BE2C (cell line): Measurements from ENCODE around the gene CPHXL2. TPM values are rescaled to one million over a fixed set of nuclear protein-coding genes. Genes with fewer than 3 reads are reported as not detected.

Experiments used
- DNase-seq: peaks from one replicate; pipeline ENCODE4 v3.0.0-alpha.2; 2020
- H3K27me3 ChIP-seq: fragments of 250-450 bp; sonication (Bioruptor Pico); 2 replicates; pipeline ENCODE4 v1.5.1; 2020; ENCODE audit warnings: mild to moderate bottlenecking
- H3K36me3 ChIP-seq: fragments of 250-450 bp; sonication (Bioruptor Pico); 2 replicates; pipeline ENCODE4 v1.5.1; 2020; ENCODE audit warnings: mild to moderate bottlenecking
- H3K4me1 ChIP-seq: fragments of 250-450 bp; sonication (Bioruptor Pico); 2 replicates; pipeline ENCODE4 v1.5.1; 2020
- H3K4me3 ChIP-seq: 2 replicates; pipeline ENCODE4 v1.5.1; 2011; ENCODE audit warnings: low read depth, low read length
- H3K9me3 ChIP-seq: fragments of 250-450 bp; sonication (Bioruptor Pico); 2 replicates; pipeline ENCODE4 v1.5.1; 2020
- polyA plus RNA-seq: library from polyadenylated mRNA; unstranded; fragments of >200 nt; gene quantifications from one replicate; pipeline ENCODE4 v1.2.1, GENCODE V29; 2012; ENCODE audit warnings: low read depth, missing spikeins; ENCODE audit not compliant: insufficient read length, insufficient read depth
- TF ChIP-seq, protein P1 (sequence below): IDR thresholded peaks from 2 replicates; pipeline ENCODE4 v1.5.1; 2012; ENCODE audit warnings: mild to moderate bottlenecking, low read depth, low read length

CPHXL2 gene
- polyA plus RNA-seq, result not detected

DNA sequence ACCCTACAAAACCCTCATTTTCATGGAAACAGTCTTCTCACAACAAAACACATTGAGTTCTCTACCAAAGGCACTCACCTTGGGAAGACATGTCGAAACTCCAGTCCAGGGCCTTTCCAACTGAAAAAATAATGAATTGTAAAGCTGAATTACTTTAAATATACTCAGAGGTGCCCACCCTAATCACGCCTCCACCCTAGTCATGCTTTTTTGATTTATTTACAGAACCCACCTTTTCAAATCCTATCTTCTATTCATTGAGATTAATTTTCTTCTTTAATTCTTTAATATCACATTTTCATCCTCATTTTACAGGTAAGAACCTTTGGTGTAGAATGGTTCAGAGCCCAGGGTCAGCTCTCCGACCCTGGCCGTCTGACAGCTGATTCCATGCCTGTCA is at the start of gene CPHXL2:
TSS of gene CPHXL2 (minus strand) at position 101 of the 400 bp plus-strand sequence. CDS start at position 91, 10 bp downstream.
- DNase-seq, result no peak
- Histone ChIP-seq H3K27me3 (no peaks in the 10 kb centered on the region), H3K4me1 (no peaks in the 10 kb centered on the region), H3K9me3 (no peaks in the 10 kb centered on the region), H3K36me3 (no peaks in the 10 kb centered on the region), H3K4me3 (no peak within 1 kb of the TSS)
- TF ChIP-seq, protein P1, sequence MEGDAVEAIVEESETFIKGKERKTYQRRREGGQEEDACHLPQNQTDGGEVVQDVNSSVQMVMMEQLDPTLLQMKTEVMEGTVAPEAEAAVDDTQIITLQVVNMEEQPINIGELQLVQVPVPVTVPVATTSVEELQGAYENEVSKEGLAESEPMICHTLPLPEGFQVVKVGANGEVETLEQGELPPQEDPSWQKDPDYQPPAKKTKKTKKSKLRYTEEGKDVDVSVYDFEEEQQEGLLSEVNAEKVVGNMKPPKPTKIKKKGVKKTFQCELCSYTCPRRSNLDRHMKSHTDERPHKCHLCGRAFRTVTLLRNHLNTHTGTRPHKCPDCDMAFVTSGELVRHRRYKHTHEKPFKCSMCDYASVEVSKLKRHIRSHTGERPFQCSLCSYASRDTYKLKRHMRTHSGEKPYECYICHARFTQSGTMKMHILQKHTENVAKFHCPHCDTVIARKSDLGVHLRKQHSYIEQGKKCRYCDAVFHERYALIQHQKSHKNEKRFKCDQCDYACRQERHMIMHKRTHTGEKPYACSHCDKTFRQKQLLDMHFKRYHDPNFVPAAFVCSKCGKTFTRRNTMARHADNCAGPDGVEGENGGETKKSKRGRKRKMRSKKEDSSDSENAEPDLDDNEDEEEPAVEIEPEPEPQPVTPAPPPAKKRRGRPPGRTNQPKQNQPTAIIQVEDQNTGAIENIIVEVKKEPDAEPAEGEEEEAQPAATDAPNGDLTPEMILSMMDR, result no peak

DNA sequence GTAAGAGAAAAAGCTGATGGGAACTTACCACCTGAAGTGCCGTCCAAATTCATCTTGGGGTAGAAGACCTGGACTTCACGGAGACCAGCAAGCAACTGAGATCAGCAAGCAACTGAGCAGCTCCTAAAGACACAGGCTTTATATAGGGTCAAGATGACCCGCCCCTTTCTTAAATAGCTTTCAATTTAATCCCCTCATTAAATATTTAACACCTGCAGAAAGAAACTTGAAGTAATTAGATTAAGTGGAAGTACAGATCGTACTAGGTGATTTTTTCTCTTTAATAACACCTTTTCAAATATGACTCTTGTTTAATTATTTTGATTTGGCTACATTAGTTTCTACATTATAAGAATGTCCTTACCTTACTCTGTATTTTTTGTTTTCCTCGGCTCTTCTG is 49.6 kb upstream of the CPHXL2 start, which contains the start of gene CPHXL:
TSS of gene CPHXL (minus strand) at position 101 of the 400 bp plus-strand sequence. CDS start at position 53, 48 bp downstream.
- TF ChIP-seq, protein P1, result no peak
- no peak for DNase-seq

DNA sequence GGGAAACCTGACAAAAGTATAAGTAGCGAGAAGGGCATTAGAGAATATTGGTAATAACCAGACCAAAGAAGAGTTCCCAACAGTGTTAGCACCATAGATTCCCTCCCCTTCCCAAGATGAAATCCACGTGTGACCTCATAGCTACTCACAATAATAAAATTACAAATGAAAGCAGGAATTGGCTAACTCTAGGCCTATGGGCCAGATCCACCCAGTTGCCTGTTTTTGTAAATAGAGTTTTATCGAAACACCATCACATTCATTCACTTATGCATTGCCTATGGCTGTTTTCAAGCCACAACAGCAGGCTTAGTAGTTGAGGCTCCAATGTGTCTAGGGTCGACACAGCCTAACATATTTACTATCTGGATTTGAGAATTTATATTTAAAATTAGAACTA is 41.6 kb upstream of the CPHXL2 start:
- H3K27me3 ChIP-seq, result no peaks in the 10 kb centered on the region
- no peaks in the 10 kb centered on the region for H3K4me1 ChIP-seq
- no peak for DNase-seq
- H3K9me3 ChIP-seq, result 0 out of 2 replicates have a peak, but pooled peaks cover 4% of the 10 kb centered on the region
- H3K36me3 ChIP-seq, result no peaks in the 10 kb centered on the region
- H3K4me3 ChIP-seq, result no peak overlapping the region
- TF ChIP-seq, protein P1, result no peak

More for the DNA sequence above, 49.6 kb upstream of the CPHXL2 start, which contains the start of gene CPHXL:
- Histone ChIP-seq H3K36me3 (no peaks in the 10 kb centered on the region), H3K4me3 (no peak within 1 kb of the TSS), H3K9me3 (no peaks in the 10 kb centered on the region), H3K27me3 (no peaks in the 10 kb centered on the region), H3K4me1 (no peaks in the 10 kb centered on the region)

DNA sequence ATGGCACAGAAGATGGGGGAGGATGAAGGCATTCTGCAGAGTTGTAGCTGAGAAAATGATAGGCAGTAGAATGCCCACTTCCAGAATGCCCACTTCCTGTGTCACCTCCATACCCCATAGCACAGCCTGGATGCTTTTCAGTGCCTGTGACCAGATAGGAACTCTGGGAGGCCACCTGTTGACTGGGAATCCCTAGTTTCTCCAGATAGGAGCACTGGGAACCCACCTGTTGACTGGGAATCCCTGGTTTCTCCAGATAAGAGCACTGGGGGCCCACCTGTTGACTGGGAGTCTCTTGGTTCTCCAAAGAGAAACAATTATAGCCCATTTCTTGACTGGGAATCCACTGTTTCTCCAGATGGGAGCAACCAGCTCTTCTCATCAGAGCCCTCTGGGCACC is 37.9 kb upstream of the CPHXL2 start:
- TF ChIP-seq, protein P1, result no peak
- Histone ChIP-seq H3K4me1 (no peaks in the 10 kb centered on the region), H3K27me3 (no peaks in the 10 kb centered on the region), H3K36me3 (no peaks in the 10 kb centered on the region), H3K4me3 (no peak overlapping the region), H3K9me3 (peaks cover 4% of the 10 kb centered on the region)
- DNase-seq, result no peak

DNA sequence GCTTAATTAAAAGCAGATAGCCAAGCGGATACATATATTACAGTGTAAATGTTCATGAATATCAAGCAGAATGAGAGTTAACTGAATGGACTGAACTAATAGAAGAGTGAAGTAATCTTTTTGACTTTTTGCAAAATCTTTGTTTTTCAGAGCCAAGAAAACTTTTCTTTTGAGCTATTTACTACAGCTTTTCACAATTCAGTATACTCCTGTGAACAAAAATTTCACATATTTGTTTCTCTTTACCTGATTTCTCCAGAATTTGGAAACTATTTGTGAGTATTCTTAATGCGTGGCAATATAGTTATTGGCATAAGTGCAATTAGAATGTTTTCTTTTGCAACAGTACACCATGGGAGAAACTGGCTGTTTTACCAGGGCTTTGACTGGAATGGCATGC is 33.5 kb upstream of the CPHXL2 start:
- Histone ChIP-seq H3K4me1 (no peaks in the 10 kb centered on the region), H3K36me3 (no peaks in the 10 kb centered on the region), H3K27me3 (no peaks in the 10 kb centered on the region), H3K4me3 (no peak overlapping the region), H3K9me3 (no peaks in the 10 kb centered on the region; the same call in none of the 2 replicates)
- no peak for DNase-seq
- TF ChIP-seq, protein P1, result no peak

DNA sequence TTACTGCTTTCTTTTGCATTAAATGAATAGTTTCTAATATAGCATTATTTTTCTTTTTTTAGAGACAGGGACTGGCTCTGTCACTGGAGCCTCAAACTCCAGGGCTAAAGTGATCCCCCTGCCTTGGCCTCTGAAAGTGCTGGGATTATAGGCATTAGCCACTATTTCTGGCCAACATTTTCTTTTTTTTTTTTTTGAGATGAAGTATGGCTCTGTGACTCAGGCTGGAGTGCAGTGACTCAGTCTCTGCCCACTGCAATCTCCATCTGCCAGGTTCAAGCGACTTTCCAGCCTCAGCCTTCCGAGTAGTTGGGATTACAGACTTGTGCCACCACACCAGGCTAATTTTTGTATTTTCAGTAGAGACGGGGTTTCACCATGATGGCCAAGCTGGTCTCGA is 26.5 kb upstream of the CPHXL2 start:
- DNase-seq, result no peak

More for the DNA sequence above, 26.5 kb upstream of the CPHXL2 start:
- H3K9me3 ChIP-seq, result no peaks in the 10 kb centered on the region
- H3K36me3 ChIP-seq, result no peaks in the 10 kb centered on the region
- no peak overlapping the region for H3K4me3 ChIP-seq
- TF ChIP-seq, protein P1, result no peak
- H3K4me1 ChIP-seq, result no peaks in the 10 kb centered on the region
- H3K27me3 ChIP-seq, result no peaks in the 10 kb centered on the region
